ENCODE measurements around the gene CCR7. TPM values are rescaled to one million over a fixed set of nuclear protein-coding genes. Genes with fewer than 3 reads are reported as not detected.

Gene CCR7
- total and polyA plus RNA-seq, 2 donors (not counting 1 experiment from before 2014, with no cell fraction given) = 116 to 481 TPM

DNA sequence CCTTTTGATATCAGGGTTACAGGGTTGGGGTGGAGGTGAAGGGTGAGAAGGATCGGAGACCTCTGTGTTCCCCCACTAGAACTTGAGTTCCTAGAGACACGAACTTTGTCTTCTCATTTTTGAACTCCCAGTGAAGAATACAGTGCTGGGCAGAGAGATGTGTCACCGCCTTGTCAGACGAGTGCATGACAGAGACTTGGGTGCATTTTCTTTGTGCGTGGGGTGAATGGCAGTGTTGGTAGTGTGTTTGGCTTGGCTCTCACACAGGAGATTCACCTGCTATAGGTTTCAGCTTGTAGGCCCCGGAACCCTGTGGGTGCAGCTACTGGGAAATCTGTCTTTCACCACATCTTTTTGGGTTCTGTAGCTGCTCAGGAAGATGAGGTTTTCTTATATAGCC, 40.0 kb upstream of the CCR7 start:
- Histone ChIP-seq H3K4me3 (ENCODE audit: control extremely low read depth in 1 of 5, extremely low read depth in 1 of 5, insufficient read depth in 1 of 5, low read depth in 2 of 5, low read length in 4 of 5) (no peak overlapping the region), H3K4me1 (ENCODE audit: control insufficient read depth in 2 of 2, insufficient read depth in 2 of 2, low read length in 2 of 2) (peaks cover 31 to 33% of the 10 kb centered on the region in 2 donors), H3K36me3 (replicated peaks in 1 of 2; ENCODE audit: control extremely low read depth in 1 of 2, control insufficient read depth in 1 of 2, extremely low read depth in 1 of 2, insufficient read depth in 2 of 2, low read length in 1 of 2) (no peaks in the 10 kb centered on the region), H4K20me1 (ENCODE audit: control insufficient read depth, insufficient read depth, low read length, poor library complexity, severe bottlenecking) (no peaks in the 10 kb centered on the region), H2AFZ (ENCODE audit: insufficient read depth, low read depth, low read length, poor library complexity, severe bottlenecking) (no peak overlapping the region), H3K27ac (ENCODE audit: low read length in 2 of 2) (no peak overlapping the region), H3K4me2 (replicated peaks; ENCODE audit: low read depth, low read length, poor library complexity, severe bottlenecking) (no peak overlapping the region), H3K9me3 (ENCODE audit: control extremely low read depth in 1 of 3, control insufficient read depth in 2 of 3, insufficient read depth in 1 of 3, low read length in 2 of 3) (no peaks in the 10 kb centered on the region), H3K27me3 (replicated peaks in 1 of 4; ENCODE audit: control extremely low read depth in 1 of 4, control insufficient read depth in 3 of 4, insufficient read depth in 4 of 4, low read length in 3 of 4) (no peaks in the 10 kb centered on the region), H3K9ac (ENCODE audit: low read length) (no peak overlapping the region), H3K79me2 (ENCODE audit: control insufficient read depth, insufficient read depth, low read length) (no peaks in the 10 kb centered on the region)
- no peak for DNase-seq
- CTCF ChIA-PET = interaction anchor here (2.9 to 4.8 kb wide), 2 partner anchors 9 to 44 kb away, joined by 20 to 45 read pairs; no protein-coding TSS in a partner anchor
- Mint-ChIP-seq H3K27me3 (no peaks in the 10 kb centered on the region), H3K4me3 (no peak overlapping the region), H3K9me3 (ENCODE audit: insufficient read depth) (no peaks in the 10 kb centered on the region), H3K27ac (peak overlapping the region; percentile 41), H3K4me1 (peaks cover 56% of the 10 kb centered on the region)
- ATAC-seq (ENCODE audit: low read depth) = no peak
- POLR2A ChIA-PET = interaction anchor here (4.1 kb wide), 1 partner anchor 10 kb away, joined by 22 read pairs; no protein-coding TSS in a partner anchor
- WGBS (ENCODE audit: insufficient coverage) = 91% methylated on average over 5 of the region's 6 CpGs
- no peak for TF ChIP-seq CTCF (IDR thresholded peaks at IDR 0.05)
- no peak for TF ChIP-seq EZH2 (IDR thresholded peaks at IDR 0.05; ENCODE audit: borderline replicate concordance, insufficient read depth, low read depth, low read length, poor library complexity, severe bottlenecking)
- intact Hi-C loops (cut with micrococcal nuclease) = no loop called here

DNA sequence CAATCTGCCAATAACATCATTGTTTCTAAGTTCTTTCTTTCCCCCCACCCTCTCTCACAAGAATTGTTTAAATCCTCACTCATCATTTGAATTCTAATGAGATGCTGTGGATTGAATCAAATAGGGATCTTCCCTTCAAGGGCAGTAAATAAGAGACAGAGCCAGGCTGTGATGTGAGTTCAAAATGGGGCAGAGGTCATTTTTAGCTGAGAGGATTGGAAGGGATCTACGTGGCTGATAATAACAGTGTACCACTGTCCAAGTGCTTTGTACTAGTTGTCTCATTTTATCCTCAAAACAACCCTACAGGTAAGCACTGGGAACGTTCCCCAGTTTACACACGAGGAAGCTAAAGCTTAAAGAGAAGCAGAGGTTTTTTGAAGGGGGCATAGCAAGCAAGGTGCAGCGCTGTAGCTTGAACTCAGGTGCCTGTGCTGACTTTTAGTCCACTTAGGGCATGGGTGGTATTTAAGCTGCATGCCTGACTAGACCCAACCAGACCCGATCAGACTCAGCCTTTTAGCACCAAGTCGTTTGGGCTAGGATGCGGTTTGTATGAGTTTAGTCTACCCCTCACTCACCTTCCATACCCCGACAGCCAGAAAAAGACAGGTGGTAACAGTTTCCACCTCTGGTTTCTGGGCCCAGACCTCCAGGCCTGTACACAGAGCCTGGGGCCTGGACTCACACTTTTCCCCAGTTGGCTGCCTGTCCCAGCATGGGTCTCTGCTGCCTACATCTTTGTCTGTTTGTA, 39.2 kb upstream of the CCR7 start:
- H3K79me2 ChIP-seq (ENCODE audit: control insufficient read depth, insufficient read depth, low read length) = no peaks in the 10 kb centered on the region
- CTCF ChIA-PET = interaction anchor here (0.7 to 4.8 kb wide), 4 partner anchors 10 to 51 kb away, joined by 3 to 45 read pairs (median 14); no protein-coding TSS in a partner anchor
- no peak overlapping the region for H3K4me3 ChIP-seq (ENCODE audit: control extremely low read depth in 1 of 5, extremely low read depth in 1 of 5, insufficient read depth in 1 of 5, low read depth in 2 of 5, low read length in 4 of 5)
- Mint-ChIP-seq H3K27me3 (no peaks in the 10 kb centered on the region), H3K9me3 (ENCODE audit: insufficient read depth) (no peaks in the 10 kb centered on the region), H3K27ac (peak overlapping the region; percentile 46), H3K4me1 (peaks cover 58% of the 10 kb centered on the region), H3K4me3 (no peak overlapping the region)
- H4K20me1 ChIP-seq (ENCODE audit: control insufficient read depth, insufficient read depth, low read length, poor library complexity, severe bottlenecking) = no peaks in the 10 kb centered on the region
- H3K4me2 ChIP-seq (replicated peaks; ENCODE audit: low read depth, low read length, poor library complexity, severe bottlenecking) = no peak overlapping the region
- TF ChIP-seq CTCF (IDR thresholded peaks at IDR 0.05) (no peak), EZH2 (IDR thresholded peaks at IDR 0.05; ENCODE audit: borderline replicate concordance, insufficient read depth, low read depth, low read length, poor library complexity, severe bottlenecking) (no peak)
- ATAC-seq (ENCODE audit: low read depth) (no peak), DNase-seq (no peak)
- H3K4me1 ChIP-seq (ENCODE audit: control insufficient read depth in 2 of 2, insufficient read depth in 2 of 2, low read length in 2 of 2) = peaks cover 37 to 39% of the 10 kb centered on the region in 2 donors
- POLR2A ChIA-PET = interaction anchor here (4.1 kb wide), 1 partner anchor 10 kb away, joined by 22 read pairs; no protein-coding TSS in a partner anchor
- intact Hi-C loops (cut with micrococcal nuclease) = no loop called here
- WGBS (ENCODE audit: insufficient coverage) = 93% methylated on average over 5 of the region's 8 CpGs
- H3K9me3 ChIP-seq (ENCODE audit: control extremely low read depth in 1 of 3, control insufficient read depth in 2 of 3, insufficient read depth in 1 of 3, low read length in 2 of 3) = no peaks in the 10 kb centered on the region
- H3K27me3 ChIP-seq (replicated peaks in 1 of 4; ENCODE audit: control extremely low read depth in 1 of 4, control insufficient read depth in 3 of 4, insufficient read depth in 4 of 4, low read length in 3 of 4) = no peaks in the 10 kb centered on the region
- no peak overlapping the region for H3K9ac ChIP-seq (ENCODE audit: low read length)
- H3K27ac ChIP-seq (ENCODE audit: low read length in 2 of 2) = no peak overlapping the region
- no peaks in the 10 kb centered on the region for H3K36me3 ChIP-seq (replicated peaks in 1 of 2; ENCODE audit: control extremely low read depth in 1 of 2, control insufficient read depth in 1 of 2, extremely low read depth in 1 of 2, insufficient read depth in 2 of 2, low read length in 1 of 2)
- no peak overlapping the region for H2AFZ ChIP-seq (ENCODE audit: insufficient read depth, low read depth, low read length, poor library complexity, severe bottlenecking)
